ENCODE data around the gene GPC3. TPM values are rescaled to one million over a fixed set of nuclear protein-coding genes. Genes with fewer than 3 reads are reported as not detected.

GPC3 gene
- total RNA-seq, 4 donors from 2014 or later, result 1.4 to 5.8 (median 2.7) TPM

GRCh38 chrX:134004084-134004483, 18.7 kb upstream of the GPC3 start:
- TF ChIP-seq POLR2A (IDR thresholded peaks at IDR 0.05) (no peak), CTCF (IDR thresholded peaks at IDR 0.05 in 4 of 5, conservative IDR thresholded peaks at IDR 0.05 in 1 of 5) (no peak)
- H3K36me3 ChIP-seq, result no peaks in the 10 kb centered on the region
- in situ Hi-C loops (cut with MboI; ENCODE audit: low sequenced_read_pairs in 4 of 4) (no loop called here), intact Hi-C loops (cut with DNase I; ENCODE audit: low total_unique reads) (no loop called here)
- no peaks in the 10 kb centered on the region for H3K27me3 ChIP-seq
- H3K4me1 ChIP-seq, result no peaks in the 10 kb centered on the region
- H3K9me3 ChIP-seq, result no peaks in the 10 kb centered on the region
- H3K4me3 ChIP-seq, result no peak overlapping the region
- DNase-seq (no peak), ATAC-seq (peak; percentile 36 to 58)
- H3K27ac ChIP-seq, result no peak overlapping the region

GRCh38 chrX:134002921-134003615, 17.7 kb upstream of the GPC3 start:
- no peaks in the 10 kb centered on the region for H3K9me3 ChIP-seq
- no peak overlapping the region for H3K27ac ChIP-seq
- no peak for ATAC-seq
- no peak for DNase-seq
- H3K4me1 ChIP-seq, result no peaks in the 10 kb centered on the region
- TF ChIP-seq POLR2A (IDR thresholded peaks at IDR 0.05) (no peak), CTCF (IDR thresholded peaks at IDR 0.05 in 4 of 5, conservative IDR thresholded peaks at IDR 0.05 in 1 of 5) (no peak)
- intact Hi-C loops (cut with DNase I; ENCODE audit: low total_unique reads) (no loop called here), in situ Hi-C loops (cut with MboI; ENCODE audit: low sequenced_read_pairs in 4 of 4) (no loop called here)
- no peak overlapping the region for H3K4me3 ChIP-seq
- no peaks in the 10 kb centered on the region for H3K36me3 ChIP-seq
- H3K27me3 ChIP-seq, result no peaks in the 10 kb centered on the region

GRCh38 chrX:134000260-134001245, 15.2 kb upstream of the GPC3 start:
- H3K4me1 ChIP-seq, result no peaks in the 10 kb centered on the region
- no peak for ATAC-seq

GRCh38 chrX:133999031-133999705, 13.8 kb upstream of the GPC3 start:
- H3K9me3 ChIP-seq, result no peaks in the 10 kb centered on the region
- in situ Hi-C loops (cut with MboI; ENCODE audit: low sequenced_read_pairs in 4 of 4) (no loop called here), intact Hi-C loops (cut with DNase I; ENCODE audit: low total_unique reads) (no loop called here)
- no peaks in the 10 kb centered on the region for H3K36me3 ChIP-seq
- no peaks in the 10 kb centered on the region for H3K4me1 ChIP-seq
- DNase-seq, result no peak
- no peak overlapping the region for H3K27ac ChIP-seq
- no peaks in the 10 kb centered on the region for H3K27me3 ChIP-seq
- TF ChIP-seq CTCF (IDR thresholded peaks at IDR 0.05 in 4 of 5, conservative IDR thresholded peaks at IDR 0.05 in 1 of 5) (no peak), POLR2A (IDR thresholded peaks at IDR 0.05) (no peak)
- H3K4me3 ChIP-seq, result no peak overlapping the region
- ATAC-seq, result no peak

More at GRCh38 chrX:134000260-134001245, 15.2 kb upstream of the GPC3 start:
- in situ Hi-C loops (cut with MboI; ENCODE audit: low sequenced_read_pairs in 4 of 4), result no loop called here
- intact Hi-C loops (cut with DNase I; ENCODE audit: low total_unique reads), result no loop called here
- no peak for DNase-seq
- Histone ChIP-seq H3K27me3 (no peaks in the 10 kb centered on the region), H3K9me3 (no peaks in the 10 kb centered on the region), H3K27ac (no peak overlapping the region), H3K4me3 (no peak overlapping the region), H3K36me3 (no peaks in the 10 kb centered on the region)
- no peak for TF ChIP-seq CTCF (IDR thresholded peaks at IDR 0.05 in 4 of 5, conservative IDR thresholded peaks at IDR 0.05 in 1 of 5)
- TF ChIP-seq POLR2A (IDR thresholded peaks at IDR 0.05), result no peak
